Measurements from ENCODE around the gene SSBP3.

DNA sequence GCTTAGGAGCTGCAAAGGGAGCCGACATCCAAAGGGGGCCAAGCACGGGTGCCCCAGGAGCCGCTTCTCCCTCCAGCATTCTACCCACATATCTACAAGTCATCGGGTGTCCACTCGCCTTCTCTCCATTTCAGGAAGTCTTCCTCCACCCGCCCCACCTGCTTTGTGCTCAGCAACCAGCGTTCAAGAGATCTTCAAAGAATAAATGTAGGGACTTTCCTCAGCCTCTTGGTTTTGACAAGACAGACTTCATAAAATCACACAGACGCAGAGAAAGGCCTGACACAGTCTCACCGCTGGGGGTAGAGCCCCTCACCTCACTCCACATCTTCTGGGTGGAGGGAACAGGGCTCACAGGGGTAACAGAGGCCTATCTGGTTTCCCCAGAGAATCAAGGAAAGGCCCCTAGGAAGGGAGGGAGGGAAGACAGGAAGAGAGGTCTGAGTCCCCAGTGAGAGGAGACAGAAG is 49.5 kb downstream of the SSBP3 start:
- peak; percentile 10 for TF ChIP-seq POLR2A (IDR thresholded peaks at IDR 0.05)
- TF ChIP-seq, protein P1, sequence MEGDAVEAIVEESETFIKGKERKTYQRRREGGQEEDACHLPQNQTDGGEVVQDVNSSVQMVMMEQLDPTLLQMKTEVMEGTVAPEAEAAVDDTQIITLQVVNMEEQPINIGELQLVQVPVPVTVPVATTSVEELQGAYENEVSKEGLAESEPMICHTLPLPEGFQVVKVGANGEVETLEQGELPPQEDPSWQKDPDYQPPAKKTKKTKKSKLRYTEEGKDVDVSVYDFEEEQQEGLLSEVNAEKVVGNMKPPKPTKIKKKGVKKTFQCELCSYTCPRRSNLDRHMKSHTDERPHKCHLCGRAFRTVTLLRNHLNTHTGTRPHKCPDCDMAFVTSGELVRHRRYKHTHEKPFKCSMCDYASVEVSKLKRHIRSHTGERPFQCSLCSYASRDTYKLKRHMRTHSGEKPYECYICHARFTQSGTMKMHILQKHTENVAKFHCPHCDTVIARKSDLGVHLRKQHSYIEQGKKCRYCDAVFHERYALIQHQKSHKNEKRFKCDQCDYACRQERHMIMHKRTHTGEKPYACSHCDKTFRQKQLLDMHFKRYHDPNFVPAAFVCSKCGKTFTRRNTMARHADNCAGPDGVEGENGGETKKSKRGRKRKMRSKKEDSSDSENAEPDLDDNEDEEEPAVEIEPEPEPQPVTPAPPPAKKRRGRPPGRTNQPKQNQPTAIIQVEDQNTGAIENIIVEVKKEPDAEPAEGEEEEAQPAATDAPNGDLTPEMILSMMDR (IDR thresholded peaks at IDR 0.05) = no peak
